Small intestine (tissue), 7 donors: ENCODE results near the gene AFF2. TPM values are rescaled to one million over a fixed set of nuclear protein-coding genes. Genes with fewer than 3 reads are reported as not detected.
"Not testable (repeated sequence)": the region's sequence is repeated elsewhere in the genome, so short reads cannot be mapped to it uniquely, and the experiment has no call there.

Source experiments
- DNase-seq, 2 donors: peaks; one replicate each; pipeline versions ENCODE4 v3.0.0 to v3.0.0-alpha.2; 2013
- FAIRE-seq: peaks from 2 replicates; lab custom pipeline; 2012; peaks lifted over from hg19 to GRCh38; lab: Jason Lieb, UNC
- H3K27ac ChIP-seq, 3 donors: one replicate each; pipeline ENCODE4 v1.5.1; 2013; ENCODE audit warnings: low read length in 2 of 3, mild to moderate bottlenecking in 2 of 3, control low read depth in 1 of 3, inconsistent platforms in 1 of 3, low read depth in 1 of 3, moderate library complexity in 1 of 3
- H3K27me3 ChIP-seq, 3 donors: one replicate each; pipeline ENCODE4 v1.6.1; 2013; ENCODE audit warnings: low read length in 3 of 3, inconsistent platforms in 1 of 3; ENCODE audit not compliant: control insufficient read depth in 3 of 3, insufficient read depth in 3 of 3
- H3K36me3 ChIP-seq, 3 donors: one replicate each; pipeline ENCODE4 v1.6.1; 2013; ENCODE audit warnings: low read length in 3 of 3, inconsistent platforms in 1 of 3, low read depth in 1 of 3, mild to moderate bottlenecking in 1 of 3, moderate library complexity in 1 of 3; ENCODE audit not compliant: control insufficient read depth in 3 of 3, insufficient read depth in 2 of 3
- H3K4me1 ChIP-seq, 3 donors: one replicate each; pipeline ENCODE4 v1.6.1; 2013; ENCODE audit warnings: low read length in 2 of 3, inconsistent platforms in 1 of 3, low read depth in 1 of 3, mild to moderate bottlenecking in 1 of 3, moderate library complexity in 1 of 3; ENCODE audit not compliant: control insufficient read depth in 3 of 3, insufficient read depth in 2 of 3
- H3K4me3 ChIP-seq, 3 donors: one replicate each; pipeline ENCODE4 v1.5.1; 2013; ENCODE audit warnings: low read length in 3 of 3, control low read depth in 1 of 3, inconsistent platforms in 1 of 3, low read depth in 1 of 3, mild to moderate bottlenecking in 1 of 3, moderate library complexity in 1 of 3
- H3K9me3 ChIP-seq, 2 donors: one replicate each; pipeline ENCODE4 v1.6.1; 2013; ENCODE audit warnings: low read depth in 1 of 2, low read length in 1 of 2; ENCODE audit not compliant: control insufficient read depth in 2 of 2, insufficient read depth in 1 of 2
- WGBS, 3 donors: extraction: QIAGEN DNeasy Blood & Tissue Kit; methylation state at CpG; one replicate each; pipeline ENCODE4 v1.1.7; 2013; 5-methylcytosine and 5-hydroxymethylcytosine counted together
- polyA plus RNA-seq, 4 donors: library from polyadenylated mRNA; stranded (reverse) in 3 of 4; unstranded in 1 of 4; fragments of 200-250 nt in 3 of 4; fragments of 120-200 nt in 1 of 4; gene quantifications; one replicate each; pipeline versions ENCODE4 v1.2.1 to v1.2.3, GENCODE V29; 2013
- donor health status: healthy with polysubstance abuse.
- donor health status: control.
- donor health status: control.
- donor health status: Bipolar disorder and iron deficiency.
- donor health status: healthy.

AFF2 gene
- polyA plus RNA-seq, 4 donors: 0.34 to 1.2 TPM; not detected in 2

- Histone ChIP-seq H3K36me3 (no peaks in the 10 kb centered on the region), H3K9me3 (no peaks in the 10 kb centered on the region), H3K27me3 (no peaks in the 10 kb centered on the region), H3K27ac (no peak overlapping the region), H3K4me3 (no peak overlapping the region), H3K4me1 (no peaks in the 10 kb centered on the region)
- FAIRE-seq (no peak), DNase-seq (no peak)
- WGBS, 3 donors: 83 to 91% (median 90%) methylated on average over 5 of the region's 5 CpGs
These were observed 378.0 kb downstream of the AFF2 start for GRCh38 chrX:148878371-148878770.

- Histone ChIP-seq H3K36me3 (no peaks in the 10 kb centered on the region), H3K4me3 (no peak overlapping the region), H3K27ac (no peak overlapping the region), H3K9me3 (no peaks in the 10 kb centered on the region), H3K4me1 (no peaks in the 10 kb centered on the region), H3K27me3 (no peaks in the 10 kb centered on the region)
- FAIRE-seq: no peak
- 19 to 60% (median 34%) methylated on average over 3 of the region's 3 CpGs for WGBS, 3 donors
- DNase-seq: peak in 1 of 2 donors; percentile 1
These were observed 384.8 kb downstream of the AFF2 start for GRCh38 chrX:148885203-148885602.

GRCh38 chrX:148893395-148893794 lies 393.0 kb downstream of the AFF2 start:
- Histone ChIP-seq H3K9me3 (no peaks in the 10 kb centered on the region), H3K27ac (no peak overlapping the region), H3K36me3 (no peaks in the 10 kb centered on the region), H3K4me1 (no peaks in the 10 kb centered on the region), H3K27me3 (no peaks in the 10 kb centered on the region), H3K4me3 (no peak overlapping the region)
- DNase-seq: no peak
- FAIRE-seq: no peak

- Histone ChIP-seq H3K27me3 (no peaks in the 10 kb centered on the region), H3K4me1 (no peaks in the 10 kb centered on the region), H3K27ac (no peak overlapping the region), H3K36me3 (no peaks in the 10 kb centered on the region), H3K9me3 (peaks cover 0 to 2% of the 10 kb centered on the region in 2 donors), H3K4me3 (no peak overlapping the region)
- FAIRE-seq: no peak
- no peak for DNase-seq
These were observed 402.2 kb downstream of the AFF2 start for GRCh38 chrX:148902581-148902980.

- Histone ChIP-seq H3K27ac (no peak overlapping the region), H3K4me3 (no peak overlapping the region), H3K36me3 (no peaks in the 10 kb centered on the region), H3K27me3 (no peaks in the 10 kb centered on the region), H3K4me1 (no peaks in the 10 kb centered on the region), H3K9me3 (peaks cover 0 to 2% of the 10 kb centered on the region in 2 donors)
- FAIRE-seq (no peak), DNase-seq (no peak)
- 62 to 81% (median 64%) methylated on average over 3 of the region's 3 CpGs for WGBS, 3 donors
These were observed 402.8 kb downstream of the AFF2 start for GRCh38 chrX:148903176-148903575.

GRCh38 chrX:148904421-148905111 lies 404.1 kb downstream of the AFF2 start:
- H3K4me1 ChIP-seq: no peaks in the 10 kb centered on the region
- no peak overlapping the region for H3K4me3 ChIP-seq
- WGBS, 3 donors: 7 to 32% (median 17%) methylated on average over 3 of the region's 3 CpGs
- H3K27me3 ChIP-seq: no peaks in the 10 kb centered on the region
- no peak for FAIRE-seq
- DNase-seq: no peak
- no peak overlapping the region for H3K27ac ChIP-seq
- H3K9me3 ChIP-seq: peaks cover 0 to 2% of the 10 kb centered on the region in 2 donors
- H3K36me3 ChIP-seq: no peaks in the 10 kb centered on the region

- H3K9me3 ChIP-seq: peaks cover 0 to 2% of the 10 kb centered on the region in 2 donors
- no peak overlapping the region for H3K4me3 ChIP-seq
- no peaks in the 10 kb centered on the region for H3K36me3 ChIP-seq
- WGBS, 3 donors: 43 to 71% (median 52%) methylated on average over 5 of the region's 5 CpGs
- H3K27me3 ChIP-seq: no peaks in the 10 kb centered on the region
- no peaks in the 10 kb centered on the region for H3K4me1 ChIP-seq
- FAIRE-seq (no peak), DNase-seq (no peak)
- no peak overlapping the region for H3K27ac ChIP-seq
These were observed 405.0 kb downstream of the AFF2 start for GRCh38 chrX:148905400-148905799.

GRCh38 chrX:148906628-148907027 lies 406.2 kb downstream of the AFF2 start:
- FAIRE-seq, H3K4me3 ChIP-seq, H3K27me3 ChIP-seq, H3K4me1 ChIP-seq, H3K27ac ChIP-seq, H3K36me3 ChIP-seq, DNase-seq, H3K9me3 ChIP-seq: not testable (repeated sequence)
- WGBS, 3 donors: 92 to 95% (median 93%) methylated on average over 11 of the region's 11 CpGs

GRCh38 chrX:148909758-148910157 lies 409.3 kb downstream of the AFF2 start:
- Histone ChIP-seq H3K9me3 (peaks cover 0 to 2% of the 10 kb centered on the region in 2 donors), H3K4me1 (no peaks in the 10 kb centered on the region), H3K4me3 (no peak overlapping the region), H3K27me3 (no peaks in the 10 kb centered on the region), H3K27ac (no peak overlapping the region), H3K36me3 (no peaks in the 10 kb centered on the region)
- DNase-seq: no peak
- FAIRE-seq: no peak
